DMS153 (cell line): ENCODE measurements around the gene ZNF77.
"Not testable (repeated sequence)": the region's sequence is repeated elsewhere in the genome, so short reads cannot be mapped to it uniquely, and the experiment has no call there.

Source experiments
- DNase-seq: peaks from one replicate; lab custom pipeline; 2025; lab: John Stamatoyannopoulos, UW

The ZNF77 gene

GRCh38 chr19:2917275-2918184, 27.2 kb downstream of the ZNF77 start:
- DNase-seq: no peak

GRCh38 chr19:2912306-2912705, 32.5 kb downstream of the ZNF77 start:
- DNase-seq: no peak

- no peak for DNase-seq
These were observed 38.1 kb downstream of the ZNF77 start for GRCh38 chr19:2906631-2907195.

- DNase-seq: no peak
These were observed 38.8 kb downstream of the ZNF77 start for GRCh38 chr19:2905918-2906519.

GRCh38 chr19:2903326-2903725, 41.4 kb downstream of the ZNF77 start:
- not testable (repeated sequence) for DNase-seq

GRCh38 chr19:2902590-2903218, 42.1 kb downstream of the ZNF77 start:
- no peak for DNase-seq

- peak; percentile 97 for DNase-seq
These were observed 44.2 kb downstream of the ZNF77 start, which contains the start of gene ZNF57 for GRCh38 chr19:2900296-2901252. Gene ZNF57 (plus strand): TSS chr19:2900928. CDS start chr19:2901046, 118 bp downstream.

GRCh38 chr19:2896694-2897093, 48.1 kb downstream of the ZNF77 start:
- DNase-seq: no peak

- not testable (repeated sequence) for DNase-seq
These were observed 54.2 kb downstream of the ZNF77 start for GRCh38 chr19:2890531-2890930.

GRCh38 chr19:2888731-2889224, 56.0 kb downstream of the ZNF77 start:
- no peak for DNase-seq

GRCh38 chr19:2887391-2887914, 57.3 kb downstream of the ZNF77 start:
- peak; percentile 57 for DNase-seq

GRCh38 chr19:2885736-2886135, 59.0 kb downstream of the ZNF77 start:
- no peak for DNase-seq

- DNase-seq: no peak
These were observed 60.9 kb downstream of the ZNF77 start for GRCh38 chr19:2883686-2884439.
